UCSD-AML1 (cell line): ENCODE results near the gene SKA1.
"Not testable (repeated sequence)": the region's sequence is repeated elsewhere in the genome, so short reads cannot be mapped to it uniquely, and the experiment has no call there.

ENCODE experiments used
- DNase-seq: peaks from one replicate; lab custom pipeline; 2025; ENCODE audit not compliant: unreplicated experiment; lab: John Stamatoyannopoulos, UW

SKA1 gene

DNA sequence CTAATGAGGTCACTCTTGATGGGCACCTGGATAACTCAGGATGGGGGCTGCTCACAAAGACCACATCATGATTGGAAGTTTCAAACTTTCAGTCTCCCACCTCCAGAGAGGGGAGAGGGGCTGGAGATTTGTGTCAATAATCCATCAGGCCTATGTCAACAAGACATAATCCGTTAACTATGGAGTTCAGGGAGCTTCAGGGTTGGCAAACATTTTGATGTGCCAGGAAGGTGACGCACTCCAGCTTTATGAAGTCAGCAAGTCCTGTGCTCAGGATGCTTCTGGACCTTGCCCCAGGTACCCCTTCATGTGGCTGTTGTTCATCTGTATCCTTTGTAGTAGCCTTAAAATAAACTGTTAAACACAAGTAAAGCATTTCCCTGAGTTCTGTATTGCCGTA lies 19.0 kb downstream of the SKA1 start:
- DNase-seq: no peak

- DNase-seq: no peak
These were observed 20.2 kb downstream of the SKA1 start for GRCh38 chr18:50395093-50395492.

DNA sequence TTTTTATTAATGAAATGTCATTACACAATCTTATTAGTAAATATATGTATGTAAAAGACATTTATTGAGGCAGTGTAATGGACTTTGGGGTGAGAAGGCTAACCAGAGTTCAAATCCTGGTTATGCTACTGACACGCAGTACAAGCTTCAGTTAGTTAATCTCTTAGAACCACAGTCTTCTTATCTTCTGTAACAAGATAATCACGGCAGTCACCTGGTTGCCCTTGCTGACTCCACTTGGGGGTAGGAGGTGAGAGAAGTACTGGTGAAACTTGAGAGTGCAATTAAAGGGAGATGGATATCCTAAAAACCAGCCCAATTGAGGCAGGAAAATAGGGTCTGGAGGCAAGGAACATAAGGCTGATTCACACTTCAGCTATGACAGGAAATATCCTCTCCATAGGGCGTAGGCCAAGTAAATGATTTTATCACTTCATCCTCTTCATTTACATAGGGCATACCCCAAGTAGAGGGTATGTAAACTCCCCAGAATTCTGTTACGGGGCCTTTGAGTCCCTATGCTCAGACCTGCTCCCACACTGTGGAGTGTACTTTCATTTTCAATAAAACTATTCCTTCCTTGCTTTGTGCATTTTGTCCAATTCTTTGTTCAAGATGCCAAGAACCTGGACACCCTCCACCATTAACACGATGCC lies 21.3 kb downstream of the SKA1 start:
- no peak for DNase-seq

DNA sequence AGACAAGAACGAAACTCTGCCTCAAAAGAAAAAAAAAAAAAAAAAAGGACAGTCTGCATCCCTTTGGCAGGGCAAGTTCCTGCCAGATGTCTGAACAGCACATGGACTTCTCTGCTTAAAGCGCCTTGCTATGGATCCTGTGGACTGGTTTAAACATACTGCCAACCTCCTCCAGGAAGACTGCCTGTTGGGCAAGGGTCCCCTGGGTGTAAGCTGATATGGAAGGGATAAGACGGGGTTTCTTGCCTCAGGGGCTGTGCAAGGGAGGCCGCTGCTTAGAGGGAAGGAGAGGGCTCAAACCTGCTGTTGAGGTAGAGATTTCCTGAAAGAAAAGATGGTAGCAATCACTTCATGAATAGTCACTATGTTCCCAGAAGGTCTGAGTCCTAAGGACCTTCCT lies 22.2 kb downstream of the SKA1 start:
- no peak for DNase-seq

- no peak for DNase-seq
These were observed 23.3 kb downstream of the SKA1 start for GRCh38 chr18:50398099-50398498.

DNA sequence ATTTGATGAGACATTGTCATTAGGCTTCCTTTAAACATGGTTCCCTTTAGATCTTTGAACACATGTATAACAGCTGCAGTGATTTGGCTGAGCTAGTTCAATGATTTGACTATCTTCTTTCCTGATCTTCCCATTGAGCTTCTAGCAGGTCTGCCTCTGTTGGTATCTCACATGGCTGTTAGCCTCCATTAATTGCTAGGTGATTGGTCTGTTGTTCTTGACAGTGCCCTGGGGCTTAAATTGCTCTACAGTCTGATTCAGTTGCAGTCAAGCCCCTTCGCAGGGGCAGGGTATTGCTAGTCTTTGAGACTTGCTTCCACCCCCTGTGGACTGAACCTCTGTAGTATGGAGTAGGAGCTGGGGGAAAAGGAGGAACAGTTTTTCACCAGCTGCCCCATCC lies 24.1 kb downstream of the SKA1 start:
- DNase-seq: no peak

- DNase-seq: no peak
These were observed 24.7 kb downstream of the SKA1 start for GRCh38 chr18:50399582-50399981.

DNA sequence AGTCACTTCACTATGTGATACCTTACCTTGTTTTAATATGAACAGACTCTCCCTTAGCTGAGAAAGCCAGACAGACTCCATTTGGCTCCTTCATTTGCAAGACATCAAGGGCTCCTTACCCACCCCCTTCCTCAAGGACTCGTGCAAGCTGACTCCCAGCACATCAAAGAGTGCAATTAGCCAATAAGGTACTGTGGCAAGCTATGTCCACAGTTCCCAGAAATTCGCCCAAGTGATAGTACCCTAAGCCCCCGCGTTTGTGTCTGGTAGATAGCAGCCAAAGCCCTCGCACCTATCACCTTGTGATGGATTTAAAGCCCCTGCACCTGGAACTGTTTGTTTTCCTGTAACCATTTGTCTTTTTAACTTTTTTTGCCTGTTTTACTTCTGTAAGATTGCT lies 25.6 kb downstream of the SKA1 start:
- not testable (repeated sequence) for DNase-seq

GRCh38 chr18:50401295-50401694 lies 26.4 kb downstream of the SKA1 start:
- no peak for DNase-seq

DNA sequence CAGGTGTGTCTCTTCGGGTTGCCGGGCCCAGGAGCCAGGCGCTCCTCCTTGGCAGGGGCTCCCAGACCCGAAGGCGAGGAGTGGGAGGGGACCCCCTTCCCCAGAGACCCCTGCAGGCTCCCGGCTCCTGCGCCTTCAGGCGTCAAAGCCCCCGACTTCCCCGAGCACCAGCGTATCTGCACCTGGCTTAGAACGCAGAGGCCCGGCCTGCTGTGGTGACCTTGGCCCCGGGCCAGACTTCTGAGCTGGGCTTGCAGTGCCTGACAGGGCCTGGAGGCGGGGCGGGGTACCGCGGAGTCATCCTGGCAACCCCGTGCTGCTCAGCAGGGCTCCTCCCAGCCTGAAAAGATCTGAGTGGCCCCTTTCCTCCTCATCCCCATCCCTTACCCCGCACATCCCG lies 27.0 kb downstream of the SKA1 start:
- no peak for DNase-seq

- DNase-seq: not testable (repeated sequence)
These were observed 30.1 kb downstream of the SKA1 start for GRCh38 chr18:50404752-50405581.

GRCh38 chr18:50405582-50406271 lies 30.9 kb downstream of the SKA1 start:
- no peak for DNase-seq

DNA sequence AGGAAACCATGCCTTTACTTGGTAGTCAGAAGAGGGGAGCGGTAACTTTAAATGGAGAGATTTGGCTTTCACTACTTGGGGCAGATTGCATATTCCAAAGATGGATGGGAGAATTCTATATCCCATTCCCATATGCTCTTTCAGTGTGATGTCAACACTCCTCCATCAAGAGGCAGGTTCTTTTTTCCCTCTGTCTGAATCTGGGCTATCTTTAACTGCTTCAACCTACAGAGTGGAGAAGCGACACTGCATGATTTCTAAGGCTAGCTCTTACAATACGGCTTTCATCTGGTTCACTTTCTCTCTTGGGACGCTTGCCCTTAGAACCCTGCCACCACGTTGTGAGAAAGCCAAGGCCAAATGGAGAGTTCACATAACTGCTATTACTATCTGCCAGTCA lies 34.4 kb downstream of the SKA1 start:
- no peak for DNase-seq

- DNase-seq: no peak
These were observed 35.2 kb downstream of the SKA1 start for GRCh38 chr18:50410008-50410407.

- DNase-seq: no peak
These were observed 36.0 kb downstream of the SKA1 start for GRCh38 chr18:50410894-50411293.

DNA sequence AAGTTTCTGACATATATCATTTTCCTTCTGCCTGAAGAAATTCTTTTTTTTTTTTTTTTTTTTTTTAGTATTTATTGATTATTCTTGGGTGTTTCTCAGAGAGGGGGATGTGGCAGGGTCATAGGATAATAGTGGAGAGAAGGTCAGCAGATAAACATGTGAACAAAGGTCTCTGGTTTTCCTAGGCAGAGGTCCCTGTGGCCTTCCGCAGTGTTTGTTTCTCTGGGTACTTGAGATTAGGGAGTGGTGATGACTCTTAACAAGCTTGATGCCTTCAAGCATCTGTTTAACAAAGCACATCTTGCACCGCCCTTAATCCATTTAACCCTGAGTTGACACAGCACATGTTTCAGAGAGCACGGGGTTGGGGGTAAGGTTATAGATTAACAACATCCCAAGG lies 42.0 kb downstream of the SKA1 start:
- not testable (repeated sequence) for DNase-seq

DNA sequence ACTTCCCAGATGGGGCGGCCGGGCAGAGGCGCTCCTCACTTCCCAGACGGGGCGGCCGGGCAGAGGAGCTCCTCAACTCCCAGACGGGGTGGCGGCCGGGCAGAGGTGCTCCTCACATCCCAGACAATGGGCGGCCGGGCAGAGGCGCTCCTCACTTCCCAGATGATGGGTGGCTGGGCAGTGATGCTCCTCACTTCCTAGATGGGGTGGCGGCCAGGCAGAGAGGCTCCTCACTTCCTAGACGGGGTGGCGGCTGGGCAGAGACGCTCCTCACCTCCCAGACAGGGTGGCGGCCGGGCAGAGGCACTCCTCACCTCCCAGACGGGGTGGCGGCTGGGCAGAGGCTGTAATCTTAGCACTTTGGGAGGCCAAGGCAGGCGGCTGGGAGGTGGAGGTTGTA lies 42.9 kb downstream of the SKA1 start:
- not testable (repeated sequence) for DNase-seq

- no peak for DNase-seq
These were observed 43.8 kb downstream of the SKA1 start for GRCh38 chr18:50418650-50419049.

DNA sequence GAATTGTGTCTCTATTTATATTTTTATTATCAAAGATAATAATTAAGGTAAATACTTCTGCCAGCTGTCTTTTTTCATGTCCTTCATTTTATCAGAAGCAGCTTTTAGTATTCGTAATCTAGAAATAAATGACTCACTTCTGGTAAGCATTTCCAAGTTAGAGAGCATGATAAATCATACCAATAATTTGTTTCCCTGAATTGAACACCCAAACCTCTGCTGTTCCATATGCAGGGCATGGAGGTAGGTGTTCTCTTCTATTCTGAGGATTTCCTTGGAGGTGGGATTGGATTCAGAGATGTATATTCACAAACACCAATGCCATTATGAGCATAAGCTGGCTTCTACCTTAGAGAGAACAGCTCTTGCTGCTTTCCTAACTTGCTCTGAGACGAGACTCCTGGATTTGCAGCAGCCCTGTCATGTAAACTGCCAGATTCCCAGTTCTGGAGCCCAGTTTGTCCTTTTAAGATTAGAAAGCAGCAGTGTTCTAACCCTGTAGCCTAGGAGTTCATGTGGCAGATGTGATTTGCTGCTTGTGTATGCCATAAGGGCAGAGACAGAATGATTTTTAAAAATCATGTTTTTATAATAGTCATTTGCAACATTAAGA lies 47.5 kb downstream of the SKA1 start:
- no peak for DNase-seq

DNA sequence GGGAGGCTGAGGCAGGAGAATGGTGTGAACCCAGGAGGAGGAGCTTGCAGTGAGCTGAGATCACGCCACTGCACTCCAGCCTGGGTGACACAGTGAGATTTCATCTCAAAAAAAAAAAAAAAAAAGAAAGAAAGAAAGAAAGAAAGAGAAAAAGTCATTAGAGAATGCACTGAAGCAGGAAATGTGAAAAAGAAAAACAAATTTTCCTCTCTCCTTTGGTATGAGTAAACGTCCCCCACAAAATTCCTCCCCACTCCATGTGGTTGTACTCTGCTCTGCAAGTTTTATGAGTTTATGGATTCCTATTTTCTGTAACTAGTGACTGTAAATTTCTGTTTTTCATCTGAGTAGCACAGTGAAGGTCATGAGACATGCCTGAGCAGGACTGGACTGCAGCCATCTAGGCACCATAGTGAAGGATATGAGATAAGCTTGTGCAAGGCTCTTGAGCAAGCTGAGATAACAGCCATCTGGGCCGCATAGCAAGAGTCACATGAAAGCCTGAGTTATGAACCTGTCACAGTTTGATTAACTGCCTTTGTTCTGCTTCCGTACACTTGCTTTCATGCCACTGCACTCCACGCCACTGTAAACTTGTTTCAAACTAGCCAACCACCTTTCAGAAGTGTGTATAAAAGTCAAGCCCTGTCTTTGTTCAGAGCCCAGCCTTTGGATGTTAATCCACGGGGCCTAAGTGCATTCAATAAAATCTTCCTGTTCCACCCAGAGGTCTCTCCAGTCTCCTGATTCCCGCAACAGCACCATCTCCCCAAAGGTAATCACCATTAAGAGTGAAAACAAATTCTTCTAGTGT lies 50.2 kb downstream of the SKA1 start:
- DNase-seq: no peak

GRCh38 chr18:50427896-50428295 lies 53.0 kb downstream of the SKA1 start:
- no peak for DNase-seq
